ENCODE results near the gene PCK1. TPM values are rescaled to one million over a fixed set of nuclear protein-coding genes. Genes with fewer than 3 reads are reported as not detected.

The PCK1 gene
- total and polyA plus RNA-seq, 2 of the 13 experiments (the other 11 are each of a cell fraction or from before 2014, with no cell fraction given) = 6.5 to 12.6 TPM

GRCh38 chr20:57590485-57591288 is 29.8 kb downstream of the PCK1 start:
- intact Hi-C loops (cut with micrococcal nuclease; ENCODE audit: unreplicated experiment) = loop anchor here (5.0 kb wide), 1 partner anchor 33 kb away; no protein-coding TSS in a partner anchor
- FAIRE-seq (no peak), DNase-seq (ENCODE audit: low spot score) (no peak), ATAC-seq (no peak)
- peaks cover 90% of the 10 kb centered on the region for H3K4me1 ChIP-seq (ENCODE audit: insufficient read depth, low read length)
- no peaks in the 10 kb centered on the region for H3K79me2 ChIP-seq (ENCODE audit: insufficient read depth, low read length)
- no peak overlapping the region for H3K4me3 ChIP-seq (replicated peaks in 1 of 3; ENCODE audit: insufficient read depth in 1 of 3, low read depth in 2 of 3, low read length in 3 of 3)
- H3K27me3 ChIP-seq (ENCODE audit: control insufficient read depth in 1 of 2, insufficient read depth in 2 of 2, low read length in 2 of 2) = no peaks in the 10 kb centered on the region; a peak in 2 of 5 replicates
- H3K27ac ChIP-seq (ENCODE audit: extremely low read length, insufficient read depth, low read length) = peak overlapping the region; percentile 68
- no peak overlapping the region for H2AFZ ChIP-seq (ENCODE audit: low read length)
- in situ Hi-C loops (cut with HindIII; ENCODE audit: extremely low pct_ligation_motif_present, low pct_unique_long_range_greater_than_20kb) = loop anchor here (5.0 kb wide), 1 partner anchor 73 kb away; no protein-coding TSS in a partner anchor
- no TSS peak for BruUV-seq (replicated peaks)
- H4K20me1 ChIP-seq (ENCODE audit: insufficient read depth, low read length) = no peaks in the 10 kb centered on the region
- H3K9ac ChIP-seq (ENCODE audit: insufficient read depth, low read depth, low read length) = peak overlapping the region; percentile 35; the same call in 1 of the 2 replicates
- POLR2A ChIA-PET = interaction anchor here (0.6 to 3.1 kb wide), 8 partner anchors 10 to 63 kb away, joined by 3 to 16 read pairs (median 10); partner anchors contain the start of gene PCK1
- peaks cover 8% of the 10 kb centered on the region for H3K9me3 ChIP-seq (ENCODE audit: low read length)
- WGBS (ENCODE audit: low lambda C conversion rate) = 86% methylated on average over 18 of the region's 18 CpGs
- peak overlapping the region; percentile 43 for H3K4me2 ChIP-seq (ENCODE audit: low read depth, low read length)
- no peaks in the 10 kb centered on the region for H3K36me3 ChIP-seq (replicated peaks in 1 of 2; ENCODE audit: control insufficient read depth in 1 of 2, insufficient read depth in 2 of 2, low read length in 2 of 2)
- CTCF ChIA-PET (ENCODE audit: low intra/inter-chr PET ratio, low total read pairs) = interaction anchor here (8.0 to 10.0 kb wide), 2 partner anchors 63 to 75 kb away, joined by 140 to 204 read pairs; partner anchors contain the start of gene CTCFL
- TF ChIP-seq ZNF788 (CRISPR knock-in tag; IDR thresholded peaks at IDR 0.05; ENCODE audit: borderline replicate concordance) = 0 out of 2 replicates have a peak, but pooled peaks have one; percentile 2
- TF ChIP-seq ZBTB1 (CRISPR knock-in tag; IDR thresholded peaks at IDR 0.05; ENCODE audit: borderline replicate concordance) = peak; percentile 8; the same call in 1 of the 2 replicates
- no peak; the same call in 1 of the 2 replicates for TF ChIP-seq ZNF280D (CRISPR knock-in tag; IDR thresholded peaks at IDR 0.05)
- no peak for TF ChIP-seq ZFP1 (CRISPR knock-in tag; IDR thresholded peaks at IDR 0.05)
- 0 out of 2 replicates have a peak, but pooled peaks have one; percentile 3 for TF ChIP-seq HOXA9 (CRISPR knock-in tag; IDR thresholded peaks at IDR 0.05; ENCODE audit: borderline replicate concordance)
- TF ChIP-seq IKZF4 (CRISPR knock-in tag; IDR thresholded peaks at IDR 0.05; ENCODE audit: borderline replicate concordance, low read depth, not compliant biosample characterization) = peak; percentile 13
- TF ChIP-seq ZNF333 (CRISPR knock-in tag; IDR thresholded peaks at IDR 0.05; ENCODE audit: borderline replicate concordance) = peak; percentile 67; the same call in 1 of the 2 replicates
- TF ChIP-seq, protein P1, sequence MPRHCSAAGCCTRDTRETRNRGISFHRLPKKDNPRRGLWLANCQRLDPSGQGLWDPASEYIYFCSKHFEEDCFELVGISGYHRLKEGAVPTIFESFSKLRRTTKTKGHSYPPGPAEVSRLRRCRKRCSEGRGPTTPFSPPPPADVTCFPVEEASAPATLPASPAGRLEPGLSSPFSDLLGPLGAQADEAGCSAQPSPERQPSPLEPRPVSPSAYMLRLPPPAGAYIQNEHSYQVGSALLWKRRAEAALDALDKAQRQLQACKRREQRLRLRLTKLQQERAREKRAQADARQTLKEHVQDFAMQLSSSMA (CRISPR knock-in tag; IDR thresholded peaks at IDR 0.05) = peak; percentile 79; the same call in 1 of the 2 replicates
- TF ChIP-seq STAG1 (CRISPR knock-in tag; IDR thresholded peaks at IDR 0.05) = peak; percentile 60
- TF ChIP-seq, protein P2, sequence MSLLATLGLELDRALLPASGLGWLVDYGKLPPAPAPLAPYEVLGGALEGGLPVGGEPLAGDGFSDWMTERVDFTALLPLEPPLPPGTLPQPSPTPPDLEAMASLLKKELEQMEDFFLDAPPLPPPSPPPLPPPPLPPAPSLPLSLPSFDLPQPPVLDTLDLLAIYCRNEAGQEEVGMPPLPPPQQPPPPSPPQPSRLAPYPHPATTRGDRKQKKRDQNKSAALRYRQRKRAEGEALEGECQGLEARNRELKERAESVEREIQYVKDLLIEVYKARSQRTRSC (CRISPR knock-in tag; IDR thresholded peaks at IDR 0.05; ENCODE audit: low read depth) = 0 out of 2 replicates have a peak, but pooled peaks have one; percentile 19
- TF ChIP-seq KAT7 (CRISPR knock-in tag; IDR thresholded peaks at IDR 0.05; ENCODE audit: borderline replicate concordance) = no peak
- TF ChIP-seq ZNF12 (CRISPR knock-in tag; IDR thresholded peaks at IDR 0.05) = no peak
- TF ChIP-seq, protein P3, sequence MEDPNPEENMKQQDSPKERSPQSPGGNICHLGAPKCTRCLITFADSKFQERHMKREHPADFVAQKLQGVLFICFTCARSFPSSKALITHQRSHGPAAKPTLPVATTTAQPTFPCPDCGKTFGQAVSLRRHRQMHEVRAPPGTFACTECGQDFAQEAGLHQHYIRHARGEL (CRISPR knock-in tag; IDR thresholded peaks at IDR 0.05) = 0 out of 2 replicates have a peak, but pooled peaks have one; percentile 22
- TF ChIP-seq ZNF274 (CRISPR knock-in tag; IDR thresholded peaks at IDR 0.05) = 0 out of 2 replicates have a peak, but pooled peaks have one; percentile 28
- TF ChIP-seq PCBP1 (IDR thresholded peaks at IDR 0.05; ENCODE audit: borderline replicate concordance, low read depth, low read length) = no peak
- TF ChIP-seq ZC3H4 (CRISPR knock-in tag; IDR thresholded peaks at IDR 0.05; ENCODE audit: borderline replicate concordance) = no peak
- no peak for TF ChIP-seq ZNF546 (CRISPR knock-in tag; conservative IDR thresholded peaks at IDR 0.05)
